ENCODE measurements around the gene CAPRIN1. TPM values are rescaled to one million over a fixed set of nuclear protein-coding genes. Genes with fewer than 3 reads are reported as not detected.
A peak's percentile ranks its signal among the peaks of the same experiment; 100 is the strongest.

Gene CAPRIN1
- total RNA-seq, 1 donor from 2014 or later, result 164 TPM

DNA sequence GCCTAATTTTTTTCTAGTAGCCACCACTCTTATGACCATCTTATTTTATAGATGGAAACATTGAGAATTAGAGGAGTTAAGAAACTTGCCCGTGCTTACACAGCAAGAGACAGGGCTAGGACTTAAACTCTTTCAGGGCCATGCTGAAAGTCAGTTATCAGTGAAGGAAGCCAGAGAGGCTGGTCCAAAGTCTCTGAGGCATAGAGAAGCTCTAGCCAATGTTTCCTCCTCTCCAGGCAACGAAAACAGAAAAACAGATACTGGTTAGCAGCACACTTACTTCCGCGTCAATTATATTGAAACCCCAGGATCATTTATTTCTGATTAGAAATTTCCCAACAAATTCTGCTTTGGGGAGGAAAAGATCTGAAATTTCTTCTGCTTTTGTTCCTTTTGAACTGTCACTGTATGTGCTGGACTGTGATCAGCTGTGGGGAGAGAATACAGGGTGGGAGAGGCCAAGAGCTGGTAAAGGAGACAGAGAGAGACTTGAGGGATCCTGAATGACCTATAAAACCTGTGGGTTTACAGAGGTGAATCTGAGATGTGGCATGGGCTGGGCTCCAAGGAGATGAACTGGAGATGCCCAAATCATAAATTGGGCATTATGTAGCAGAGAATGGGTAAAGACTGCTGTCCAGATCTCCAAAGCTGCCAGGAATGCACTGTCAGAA, 37.5 kb upstream of the CAPRIN1 start:
- Histone ChIP-seq H3K9me3 (no peaks in the 10 kb centered on the region), H3K36me3 (no peaks in the 10 kb centered on the region), H3K4me3 (no peak overlapping the region), H3K27ac (no peak overlapping the region), H3K4me1 (no peaks in the 10 kb centered on the region), H3K27me3 (no peaks in the 10 kb centered on the region)
- TF ChIP-seq, protein P1, sequence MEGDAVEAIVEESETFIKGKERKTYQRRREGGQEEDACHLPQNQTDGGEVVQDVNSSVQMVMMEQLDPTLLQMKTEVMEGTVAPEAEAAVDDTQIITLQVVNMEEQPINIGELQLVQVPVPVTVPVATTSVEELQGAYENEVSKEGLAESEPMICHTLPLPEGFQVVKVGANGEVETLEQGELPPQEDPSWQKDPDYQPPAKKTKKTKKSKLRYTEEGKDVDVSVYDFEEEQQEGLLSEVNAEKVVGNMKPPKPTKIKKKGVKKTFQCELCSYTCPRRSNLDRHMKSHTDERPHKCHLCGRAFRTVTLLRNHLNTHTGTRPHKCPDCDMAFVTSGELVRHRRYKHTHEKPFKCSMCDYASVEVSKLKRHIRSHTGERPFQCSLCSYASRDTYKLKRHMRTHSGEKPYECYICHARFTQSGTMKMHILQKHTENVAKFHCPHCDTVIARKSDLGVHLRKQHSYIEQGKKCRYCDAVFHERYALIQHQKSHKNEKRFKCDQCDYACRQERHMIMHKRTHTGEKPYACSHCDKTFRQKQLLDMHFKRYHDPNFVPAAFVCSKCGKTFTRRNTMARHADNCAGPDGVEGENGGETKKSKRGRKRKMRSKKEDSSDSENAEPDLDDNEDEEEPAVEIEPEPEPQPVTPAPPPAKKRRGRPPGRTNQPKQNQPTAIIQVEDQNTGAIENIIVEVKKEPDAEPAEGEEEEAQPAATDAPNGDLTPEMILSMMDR (IDR thresholded peaks at IDR 0.05), result no peak
- DNase-seq (no peak), ATAC-seq (no peak)
- intact Hi-C loops (cut with DNase I), result no loop called here

GRCh38 chr11:34021977-34022735, 29.4 kb upstream of the CAPRIN1 start:
- Histone ChIP-seq H3K36me3 (no peaks in the 10 kb centered on the region), H3K4me1 (no peaks in the 10 kb centered on the region), H3K4me3 (no peak overlapping the region), H3K9me3 (no peaks in the 10 kb centered on the region), H3K27me3 (no peaks in the 10 kb centered on the region), H3K27ac (no peak overlapping the region)
- intact Hi-C loops (cut with DNase I), result no loop called here
- ATAC-seq (no peak), DNase-seq (no peak)
- TF ChIP-seq, protein P1 (IDR thresholded peaks at IDR 0.05), result no peak

GRCh38 chr11:34026432-34026831, 25.1 kb upstream of the CAPRIN1 start:
- no peaks in the 10 kb centered on the region for H3K4me1 ChIP-seq
- H3K27ac ChIP-seq, result no peak overlapping the region
- ATAC-seq, result no peak
- no peak for DNase-seq
- H3K27me3 ChIP-seq, result no peaks in the 10 kb centered on the region
- no peaks in the 10 kb centered on the region for H3K36me3 ChIP-seq
- intact Hi-C loops (cut with DNase I), result no loop called here
- TF ChIP-seq, protein P1 (IDR thresholded peaks at IDR 0.05), result no peak
- H3K4me3 ChIP-seq, result no peak overlapping the region
- H3K9me3 ChIP-seq, result no peaks in the 10 kb centered on the region

- intact Hi-C loops (cut with DNase I), result no loop called here
- ATAC-seq, result peak; percentile 69
- Histone ChIP-seq H3K27me3 (no peaks in the 10 kb centered on the region), H3K36me3 (no peaks in the 10 kb centered on the region), H3K4me3 (no peak overlapping the region), H3K27ac (peak overlapping the region; percentile 11), H3K4me1 (no peaks in the 10 kb centered on the region), H3K9me3 (no peaks in the 10 kb centered on the region)
- TF ChIP-seq, protein P1 (IDR thresholded peaks at IDR 0.05), result no peak
- DNase-seq, result no peak
These were observed 23.8 kb upstream of the CAPRIN1 start for GRCh38 chr11:34027516-34028408.

DNA sequence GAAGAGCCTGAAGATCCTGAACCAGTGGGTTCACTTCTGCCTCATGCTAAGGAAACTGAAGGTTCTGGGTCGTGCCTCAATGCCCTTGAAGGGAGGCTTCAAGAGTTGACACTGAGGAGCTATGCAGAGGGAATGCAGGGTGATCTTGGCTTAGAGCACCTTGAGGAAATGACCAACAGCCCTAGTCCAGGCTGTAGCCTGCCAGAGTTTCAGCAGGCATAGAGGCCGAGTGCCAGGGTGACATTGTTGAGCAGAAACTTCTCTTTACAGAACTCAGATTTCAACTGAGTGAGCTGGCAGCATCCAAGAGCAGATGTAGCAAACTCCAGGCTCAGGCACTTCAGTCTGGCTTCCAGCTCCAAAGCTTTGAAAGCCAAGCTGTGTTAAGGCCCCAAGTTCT, 23.1 kb upstream of the CAPRIN1 start:
- Histone ChIP-seq H3K4me1 (no peaks in the 10 kb centered on the region), H3K27me3 (no peaks in the 10 kb centered on the region), H3K36me3 (no peaks in the 10 kb centered on the region), H3K4me3 (no peak overlapping the region), H3K9me3 (no peaks in the 10 kb centered on the region), H3K27ac (peak overlapping the region; percentile 11)
- DNase-seq (no peak), ATAC-seq (peak; percentile 47)
- TF ChIP-seq, protein P1 (IDR thresholded peaks at IDR 0.05), result no peak
- intact Hi-C loops (cut with DNase I), result no loop called here

Data from upper lobe of right lung (tissue), 1 donor.